Parathyroid adenoma (tissue), 2 donors: ENCODE results near the gene KRT81.
A peak's percentile ranks its signal among the peaks of the same experiment; 100 is the strongest.

Experiments used
- H2AFZ ChIP-seq: fragments of 300-600 bp; sonication (generic); one replicate; pipeline ENCODE4 v1.7.0; 2017; ENCODE audit warnings: antibody characterized with exemption, mild to moderate bottlenecking
- H3K27ac ChIP-seq: fragments of 300-600 bp; sonication (generic); one replicate; pipeline ENCODE4 v1.7.0; 2017
- H3K27me3 ChIP-seq: fragments of 300-600 bp; sonication (generic); one replicate; pipeline ENCODE4 v1.7.0; 2017; ENCODE audit warnings: low read length; ENCODE audit not compliant: control insufficient read depth, insufficient read depth
- H3K36me3 ChIP-seq: fragments of 300-600 bp; sonication (generic); one replicate; pipeline ENCODE4 v1.7.0; 2017; ENCODE audit warnings: low read length; ENCODE audit not compliant: control insufficient read depth, insufficient read depth
- H3K4me1 ChIP-seq: fragments of 300-600 bp; sonication (generic); one replicate; pipeline ENCODE4 v1.7.0; 2017; ENCODE audit warnings: control low read depth
- H3K4me2 ChIP-seq: fragments of 300-600 bp; sonication (generic); one replicate; pipeline ENCODE4 v1.7.0; 2017; ENCODE audit warnings: low read length
- H3K4me3 ChIP-seq: fragments of 300-600 bp; sonication (generic); one replicate; pipeline ENCODE4 v1.7.0; 2017; ENCODE audit warnings: low read depth, low read length
- H3K79me2 ChIP-seq: fragments of 300-600 bp; sonication (generic); one replicate; pipeline ENCODE4 v1.7.0; 2017; ENCODE audit warnings: control low read depth
- H3K9ac ChIP-seq: fragments of 300-600 bp; sonication (generic); one replicate; pipeline ENCODE4 v1.7.0; 2017; ENCODE audit warnings: mild to moderate bottlenecking
- H3K9me3 ChIP-seq: fragments of 300-600 bp; sonication (generic); one replicate; pipeline ENCODE4 v1.7.0; 2017; ENCODE audit warnings: low read length; ENCODE audit not compliant: control insufficient read depth
- TF ChIP-seq, protein P1 (sequence below): fragments of 300-600 bp; sonication (generic); IDR thresholded peaks from one replicate; pipeline ENCODE4 v1.7.0; 2017; ENCODE audit warnings: antibody characterized with exemption, mild to moderate bottlenecking
- donor health status: primary hyperparathyroidism.

KRT81 gene

GRCh38 chr12:52280796-52281560 is 10.4 kb downstream of the KRT81 start:
- Histone ChIP-seq H3K4me2 (no peak overlapping the region), H3K9ac (no peak overlapping the region), H3K27ac (no peak overlapping the region), H3K9me3 (no peaks in the 10 kb centered on the region), H3K4me1 (peaks cover 4% of the 10 kb centered on the region), H3K4me3 (no peak overlapping the region), H2AFZ (no peak overlapping the region), H3K79me2 (no peaks in the 10 kb centered on the region), H3K36me3 (no peaks in the 10 kb centered on the region), H3K27me3 (no peaks in the 10 kb centered on the region)
- TF ChIP-seq, protein P1, sequence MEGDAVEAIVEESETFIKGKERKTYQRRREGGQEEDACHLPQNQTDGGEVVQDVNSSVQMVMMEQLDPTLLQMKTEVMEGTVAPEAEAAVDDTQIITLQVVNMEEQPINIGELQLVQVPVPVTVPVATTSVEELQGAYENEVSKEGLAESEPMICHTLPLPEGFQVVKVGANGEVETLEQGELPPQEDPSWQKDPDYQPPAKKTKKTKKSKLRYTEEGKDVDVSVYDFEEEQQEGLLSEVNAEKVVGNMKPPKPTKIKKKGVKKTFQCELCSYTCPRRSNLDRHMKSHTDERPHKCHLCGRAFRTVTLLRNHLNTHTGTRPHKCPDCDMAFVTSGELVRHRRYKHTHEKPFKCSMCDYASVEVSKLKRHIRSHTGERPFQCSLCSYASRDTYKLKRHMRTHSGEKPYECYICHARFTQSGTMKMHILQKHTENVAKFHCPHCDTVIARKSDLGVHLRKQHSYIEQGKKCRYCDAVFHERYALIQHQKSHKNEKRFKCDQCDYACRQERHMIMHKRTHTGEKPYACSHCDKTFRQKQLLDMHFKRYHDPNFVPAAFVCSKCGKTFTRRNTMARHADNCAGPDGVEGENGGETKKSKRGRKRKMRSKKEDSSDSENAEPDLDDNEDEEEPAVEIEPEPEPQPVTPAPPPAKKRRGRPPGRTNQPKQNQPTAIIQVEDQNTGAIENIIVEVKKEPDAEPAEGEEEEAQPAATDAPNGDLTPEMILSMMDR = no peak

- H2AFZ ChIP-seq = no peak overlapping the region
- H3K36me3 ChIP-seq = no peaks in the 10 kb centered on the region
- no peak overlapping the region for H3K27ac ChIP-seq
- peaks cover 4% of the 10 kb centered on the region for H3K4me1 ChIP-seq
- no peaks in the 10 kb centered on the region for H3K27me3 ChIP-seq
- H3K4me2 ChIP-seq = no peak overlapping the region
- no peaks in the 10 kb centered on the region for H3K9me3 ChIP-seq
- TF ChIP-seq, protein P1 = no peak
- no peaks in the 10 kb centered on the region for H3K79me2 ChIP-seq
- H3K4me3 ChIP-seq = no peak overlapping the region
- no peak overlapping the region for H3K9ac ChIP-seq
Measured at GRCh38 chr12:52280319-52280795, 11.0 kb downstream of the KRT81 start.

- no peaks in the 10 kb centered on the region for H3K9me3 ChIP-seq
- H3K4me2 ChIP-seq = no peak overlapping the region
- no peaks in the 10 kb centered on the region for H3K36me3 ChIP-seq
- H3K27ac ChIP-seq = no peak overlapping the region
- no peaks in the 10 kb centered on the region for H3K27me3 ChIP-seq
- H3K9ac ChIP-seq = no peak overlapping the region
- H3K4me3 ChIP-seq = no peak overlapping the region
- TF ChIP-seq, protein P1 = no peak
- no peaks in the 10 kb centered on the region for H3K79me2 ChIP-seq
- H3K4me1 ChIP-seq = peaks cover 4% of the 10 kb centered on the region
- H2AFZ ChIP-seq = no peak overlapping the region
Measured at GRCh38 chr12:52279422-52280318, 11.7 kb downstream of the KRT81 start.

- H3K27me3 ChIP-seq = no peaks in the 10 kb centered on the region
- TF ChIP-seq, protein P1 = peak; percentile 99
- H3K79me2 ChIP-seq = no peaks in the 10 kb centered on the region
- peak overlapping the region; percentile 62 for H2AFZ ChIP-seq
- peaks cover 4% of the 10 kb centered on the region for H3K4me1 ChIP-seq
- H3K9me3 ChIP-seq = no peaks in the 10 kb centered on the region
- H3K9ac ChIP-seq = no peak overlapping the region
- peak overlapping the region; percentile 73 for H3K4me2 ChIP-seq
- peak overlapping the region; percentile 54 for H3K4me3 ChIP-seq
- no peaks in the 10 kb centered on the region for H3K36me3 ChIP-seq
- peak overlapping the region; percentile 1 for H3K27ac ChIP-seq
Measured at GRCh38 chr12:52278575-52279421, 12.5 kb downstream of the KRT81 start.
